Common myeloid progenitor, CD34-positive (primary cell): Measurements from ENCODE around the gene SAG.

Experiments used
- CTCF ChIA-PET: fragments of 350-600 bp; sonication (Branson Sonifier 250); formaldehyde crosslinking; loops from one replicate; lab custom pipeline; 2021; ENCODE audit warnings: antibody characterized with exemption; lab: Charles Lee
- POLR2A ChIA-PET: fragments of 350-600 bp; sonication (Branson Sonifier 250); formaldehyde crosslinking; loops from one replicate; lab custom pipeline; 2021; ENCODE audit warnings: antibody characterized with exemption; lab: Charles Lee
- DNase-seq, 3 donors: peaks; one replicate each; pipeline versions ENCODE4 v3.0.0 to v3.0.0-alpha.2; 2013
- H3K27ac ChIP-seq, 2 experiments: 1 replicate in 1 of 2; 2 replicates in 1 of 2; pipeline ENCODE4 v1.7.0; 2013; ENCODE audit warnings: inconsistent platforms in 2 of 2, low read length in 2 of 2, mild to moderate bottlenecking in 2 of 2, low read depth in 1 of 2, moderate library complexity in 1 of 2; ENCODE audit not compliant: severe bottlenecking in 2 of 2, insufficient read depth in 1 of 2, poor library complexity in 1 of 2
- H3K27me3 ChIP-seq, 5 experiments: replicated peaks in 2 of 5; 1 replicate in 3 of 5; 2 replicates in 2 of 5; pipeline versions ENCODE4 v1.6.1 to v1.7.0; 2013; ENCODE audit warnings: low read length in 4 of 5, mild to moderate bottlenecking in 2 of 5, moderate library complexity in 2 of 5, inconsistent platforms in 1 of 5; ENCODE audit not compliant: insufficient read depth in 5 of 5, control insufficient read depth in 4 of 5
- H3K36me3 ChIP-seq, 4 experiments: 1 replicate in 2 of 4; 2 replicates in 2 of 4; pipeline versions ENCODE4 v1.6.1 to v1.7.0; 2013; ENCODE audit warnings: low read length in 3 of 4, control low read depth in 1 of 4, mild to moderate bottlenecking in 1 of 4; ENCODE audit not compliant: control insufficient read depth in 4 of 4, insufficient read depth in 4 of 4
- H3K4me1 ChIP-seq, 4 experiments: 1 replicate in 3 of 4; 2 replicates in 1 of 4; pipeline versions ENCODE4 v1.6.1 to v1.7.1; 2013; ENCODE audit warnings: low read length in 3 of 4, mild to moderate bottlenecking in 3 of 4, control low read depth in 1 of 4, inconsistent platforms in 1 of 4, moderate library complexity in 1 of 4; ENCODE audit not compliant: control insufficient read depth in 4 of 4, insufficient read depth in 4 of 4; ENCODE audit errors: control extremely low read depth in 1 of 4
- H3K4me3 ChIP-seq, 7 experiments: 1 replicate in 4 of 7; 2 replicates in 3 of 7; pipeline versions ENCODE4 v1.5.1 to v1.7.0; 2013; ENCODE audit warnings: mild to moderate bottlenecking in 7 of 7, low read length in 6 of 7, moderate library complexity in 6 of 7, inconsistent platforms in 2 of 7, low read depth in 2 of 7, control low read depth in 1 of 7; ENCODE audit not compliant: insufficient read depth in 4 of 7, control insufficient read depth in 1 of 7; ENCODE audit errors: extremely low read depth in 1 of 7
- H3K9me3 ChIP-seq, 5 experiments: 1 replicate in 4 of 5; 2 replicates in 1 of 5; pipeline versions ENCODE4 v1.6.1 to v1.7.1; 2013; ENCODE audit warnings: low read length in 4 of 5, mild to moderate bottlenecking in 2 of 5, inconsistent platforms in 1 of 5, low read depth in 1 of 5, moderate library complexity in 1 of 5; ENCODE audit not compliant: control insufficient read depth in 4 of 5, insufficient read depth in 2 of 5; ENCODE audit errors: control extremely low read depth in 1 of 5
- WGBS: methylation state at CpG from one replicate; pipeline ENCODE4 v1.1.5; 2013; ENCODE audit not compliant: insufficient coverage; 5-methylcytosine and 5-hydroxymethylcytosine counted together

The SAG gene

GRCh38 chr2:233380132-233380895 lies 72.7 kb downstream of the SAG start:
- H3K4me1 ChIP-seq: peaks cover 3 to 23% (median 20%) of the 10 kb centered on the region in 4 experiments
- no peak for DNase-seq
- no peak overlapping the region for H3K27ac ChIP-seq
- no peaks in the 10 kb centered on the region for H3K27me3 ChIP-seq
- H3K4me3 ChIP-seq: no peak overlapping the region
- WGBS: 96% methylated on average over 9 of the region's 13 CpGs
- ChIA-PET POLR2A (no interaction called here), CTCF (interaction anchor here (0.7 kb wide), 1 partner anchor 27 kb away, joined by 3 read pairs; no protein-coding TSS in a partner anchor)
- peaks cover 0 to 13% (median 0%) of the 10 kb centered on the region in 4 experiments for H3K36me3 ChIP-seq
- no peaks in the 10 kb centered on the region for H3K9me3 ChIP-seq

GRCh38 chr2:233380995-233381637 lies 73.5 kb downstream of the SAG start:
- H3K27ac ChIP-seq: no peak overlapping the region
- H3K4me3 ChIP-seq: no peak overlapping the region
- 99% methylated on average over 10 of the region's 11 CpGs for WGBS
- no peaks in the 10 kb centered on the region for H3K27me3 ChIP-seq
- DNase-seq: no peak
- ChIA-PET CTCF (interaction anchor here (1.4 kb wide), 1 partner anchor 9 kb away, joined by 3 read pairs; no protein-coding TSS in a partner anchor), POLR2A (no interaction called here)
- H3K36me3 ChIP-seq: peaks cover 0 to 7% (median 0%) of the 10 kb centered on the region in 4 experiments
- H3K4me1 ChIP-seq: peaks cover 3 to 31% (median 28%) of the 10 kb centered on the region in 4 experiments
- H3K9me3 ChIP-seq: no peaks in the 10 kb centered on the region

GRCh38 chr2:233381638-233381995 lies 74.0 kb downstream of the SAG start:
- Histone ChIP-seq H3K27me3 (no peaks in the 10 kb centered on the region), H3K4me1 (peaks cover 3 to 36% (median 33%) of the 10 kb centered on the region in 4 experiments), H3K4me3 (no peak overlapping the region), H3K27ac (no peak overlapping the region), H3K36me3 (peaks cover 0 to 6% (median 0%) of the 10 kb centered on the region in 4 experiments), H3K9me3 (no peaks in the 10 kb centered on the region)
- DNase-seq: no peak
- WGBS: 78% methylated on average over 1 of the region's 4 CpGs
- CTCF ChIA-PET: interaction anchor here (1.4 kb wide), 1 partner anchor 9 kb away, joined by 3 read pairs; no protein-coding TSS in a partner anchor
- POLR2A ChIA-PET: no interaction called here

- CTCF ChIA-PET: interaction anchor here (0.8 to 2.0 kb wide), 10 partner anchors 8 to 59 kb away, joined by 3 to 14 read pairs (median 5); no protein-coding TSS in a partner anchor
- 90% methylated on average over 9 of the region's 10 CpGs for WGBS
- peaks cover 0 to 3% (median 1%) of the 10 kb centered on the region in 4 experiments for H3K36me3 ChIP-seq
- DNase-seq: peak in 2 of 3 donors; percentile 33 to 34
- POLR2A ChIA-PET: interaction anchor here (0.5 to 1.1 kb wide), 2 partner anchors 88 to 626 kb away, joined by 3 to 4 read pairs; no protein-coding TSS in a partner anchor
- no peak overlapping the region for H3K27ac ChIP-seq
- H3K27me3 ChIP-seq: no peaks in the 10 kb centered on the region
- H3K4me1 ChIP-seq: peaks cover 3 to 53% (median 43%) of the 10 kb centered on the region in 4 experiments
- no peak overlapping the region for H3K4me3 ChIP-seq
- H3K9me3 ChIP-seq: no peaks in the 10 kb centered on the region
These were observed 76.4 kb downstream of the SAG start for GRCh38 chr2:233384015-233384414.

- CTCF ChIA-PET: interaction anchor here (0.8 to 2.0 kb wide), 12 partner anchors 9 to 58 kb away, joined by 3 to 14 read pairs (median 5); no protein-coding TSS in a partner anchor
- Histone ChIP-seq H3K27me3 (no peaks in the 10 kb centered on the region), H3K4me3 (peak overlapping the region in 3 of 7 experiments; percentile 3 to 48 (median 7)), H3K36me3 (peaks cover 0 to 8% (median 3%) of the 10 kb centered on the region in 4 experiments), H3K9me3 (no peaks in the 10 kb centered on the region), H3K27ac (no peak overlapping the region), H3K4me1 (peaks cover 3 to 53% (median 43%) of the 10 kb centered on the region in 4 experiments)
- POLR2A ChIA-PET: interaction anchor here (0.5 to 1.1 kb wide), 2 partner anchors 89 to 627 kb away, joined by 3 to 4 read pairs; no protein-coding TSS in a partner anchor
- DNase-seq: peak in 1 of 3 donors; percentile 26
- 77% methylated on average over 9 of the region's 12 CpGs for WGBS
These were observed 77.3 kb downstream of the SAG start for GRCh38 chr2:233384811-233385488.

- DNase-seq: peak; percentile 89 to 95 (median 92)
- POLR2A ChIA-PET: no interaction called here
- Histone ChIP-seq H3K36me3 (peaks cover 0 to 14% (median 5%) of the 10 kb centered on the region in 4 experiments), H3K27me3 (no peaks in the 10 kb centered on the region), H3K27ac (no peak overlapping the region), H3K4me1 (peaks cover 3 to 53% (median 43%) of the 10 kb centered on the region in 4 experiments), H3K9me3 (no peaks in the 10 kb centered on the region), H3K4me3 (peak overlapping the region in 4 of 7 experiments; percentile 4 to 52 (median 31))
- 7% methylated on average over 8 of the region's 14 CpGs for WGBS
- CTCF ChIA-PET: interaction anchor here (1.1 to 2.0 kb wide), 9 partner anchors 9 to 58 kb away, joined by 3 to 14 read pairs (median 5); no protein-coding TSS in a partner anchor
These were observed 78.0 kb downstream of the SAG start for GRCh38 chr2:233385489-233386044.
